ENCODE data around the gene CELF4. TPM values are rescaled to one million over a fixed set of nuclear protein-coding genes. Genes with fewer than 3 reads are reported as not detected.

Gene CELF4
- total RNA-seq, 4 donors from 2014 or later: not detected

DNA sequence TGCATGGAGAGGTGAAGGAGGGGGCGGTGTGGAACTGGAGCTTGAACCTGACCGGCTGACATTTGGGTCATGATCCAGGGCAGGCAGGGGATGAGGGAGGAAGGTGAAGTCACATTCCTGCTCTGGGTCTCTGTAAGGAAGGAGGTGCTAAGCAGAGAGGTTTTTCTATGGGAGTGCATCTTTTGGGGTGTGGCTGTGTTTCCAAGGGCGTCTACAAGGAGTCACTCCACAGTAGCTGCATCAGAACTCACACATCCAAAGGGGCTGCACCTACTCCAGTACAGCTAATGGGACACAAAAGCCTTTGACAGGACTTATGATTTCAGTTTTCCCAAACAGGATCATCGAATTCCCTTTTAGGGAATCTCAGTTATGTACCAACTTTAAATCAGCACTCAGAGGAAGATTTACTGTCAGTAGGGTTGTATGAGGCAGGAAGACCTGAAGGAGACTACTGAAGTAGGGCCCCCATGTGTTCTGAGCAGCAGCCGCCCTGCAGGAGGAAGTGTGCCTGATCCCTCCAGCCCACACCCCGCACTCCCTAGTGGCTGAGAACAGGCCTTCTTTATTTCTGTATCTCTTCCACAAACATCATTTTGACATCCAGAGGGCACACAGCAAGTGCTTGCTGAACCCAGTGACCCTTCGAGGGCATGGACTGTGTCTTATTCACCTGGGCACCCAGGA lies 137.2 kb downstream of the CELF4 start:
- no peaks in the 10 kb centered on the region for H3K36me3 ChIP-seq
- TF ChIP-seq EP300 (IDR thresholded peaks at IDR 0.05) (no peak), POLR2A (IDR thresholded peaks at IDR 0.05) (no peak)
- TF ChIP-seq, protein P1, sequence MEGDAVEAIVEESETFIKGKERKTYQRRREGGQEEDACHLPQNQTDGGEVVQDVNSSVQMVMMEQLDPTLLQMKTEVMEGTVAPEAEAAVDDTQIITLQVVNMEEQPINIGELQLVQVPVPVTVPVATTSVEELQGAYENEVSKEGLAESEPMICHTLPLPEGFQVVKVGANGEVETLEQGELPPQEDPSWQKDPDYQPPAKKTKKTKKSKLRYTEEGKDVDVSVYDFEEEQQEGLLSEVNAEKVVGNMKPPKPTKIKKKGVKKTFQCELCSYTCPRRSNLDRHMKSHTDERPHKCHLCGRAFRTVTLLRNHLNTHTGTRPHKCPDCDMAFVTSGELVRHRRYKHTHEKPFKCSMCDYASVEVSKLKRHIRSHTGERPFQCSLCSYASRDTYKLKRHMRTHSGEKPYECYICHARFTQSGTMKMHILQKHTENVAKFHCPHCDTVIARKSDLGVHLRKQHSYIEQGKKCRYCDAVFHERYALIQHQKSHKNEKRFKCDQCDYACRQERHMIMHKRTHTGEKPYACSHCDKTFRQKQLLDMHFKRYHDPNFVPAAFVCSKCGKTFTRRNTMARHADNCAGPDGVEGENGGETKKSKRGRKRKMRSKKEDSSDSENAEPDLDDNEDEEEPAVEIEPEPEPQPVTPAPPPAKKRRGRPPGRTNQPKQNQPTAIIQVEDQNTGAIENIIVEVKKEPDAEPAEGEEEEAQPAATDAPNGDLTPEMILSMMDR (IDR thresholded peaks at IDR 0.05): no peak
- no peak overlapping the region for H3K4me3 ChIP-seq
- H3K4me1 ChIP-seq: no peaks in the 10 kb centered on the region
- DNase-seq (ENCODE audit: low spot score in 2 of 2): no peak
- H3K9me3 ChIP-seq: no peaks in the 10 kb centered on the region
- WGBS, 2 donors: 65 to 67% methylated on average over 7 of the region's 7 CpGs
- H3K27ac ChIP-seq: no peak overlapping the region
- H3K27me3 ChIP-seq: no peaks in the 10 kb centered on the region

DNA sequence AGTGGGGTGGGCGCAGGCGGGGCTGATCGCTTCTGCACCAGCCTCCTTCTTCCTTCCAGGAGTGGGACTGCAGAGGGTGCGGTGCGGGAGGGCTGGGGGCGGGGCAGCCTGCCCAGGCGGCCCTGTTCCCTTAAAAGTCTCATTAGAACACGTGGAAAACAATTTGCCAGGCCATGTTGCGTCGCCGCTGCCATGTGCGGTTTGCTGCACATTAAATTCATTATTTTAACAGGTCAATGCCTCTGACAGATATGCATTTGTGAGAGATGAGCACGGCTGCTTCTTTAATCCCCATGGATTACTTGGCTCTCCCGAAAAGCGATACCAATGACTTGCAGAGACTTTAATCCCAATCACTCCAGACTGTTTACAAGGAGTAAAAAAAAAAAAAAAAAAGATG lies 139.0 kb downstream of the CELF4 start:
- WGBS, 2 donors: 77 to 87% methylated on average over 15 of the region's 15 CpGs
- TF ChIP-seq EP300 (IDR thresholded peaks at IDR 0.05): no peak
- TF ChIP-seq, protein P1 (IDR thresholded peaks at IDR 0.05): no peak
- TF ChIP-seq POLR2A (IDR thresholded peaks at IDR 0.05): no peak
- Histone ChIP-seq H3K4me3 (no peak overlapping the region), H3K27ac (no peak overlapping the region), H3K27me3 (no peaks in the 10 kb centered on the region), H3K36me3 (no peaks in the 10 kb centered on the region), H3K4me1 (no peaks in the 10 kb centered on the region), H3K9me3 (no peaks in the 10 kb centered on the region)
- no peak for DNase-seq (ENCODE audit: low spot score in 2 of 2)

DNA sequence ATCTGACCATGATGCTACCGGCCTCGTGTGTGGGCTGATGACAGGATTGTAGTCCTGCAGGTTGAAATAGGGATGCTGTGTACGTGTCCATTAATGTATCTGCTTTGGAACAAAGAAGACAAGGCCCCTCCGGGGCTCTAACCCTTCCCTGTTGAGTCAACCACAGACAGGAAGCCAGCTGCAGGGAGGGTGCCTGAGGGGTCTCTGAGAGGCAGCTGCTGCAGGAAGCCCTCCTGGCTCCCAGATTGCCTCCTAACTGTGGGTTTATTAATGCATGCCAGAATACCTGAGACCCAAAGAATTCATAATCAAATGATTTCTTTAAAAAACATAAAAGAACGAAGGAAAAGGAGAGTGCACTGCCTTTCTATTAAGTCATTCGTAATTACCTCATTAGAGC lies 140.4 kb downstream of the CELF4 start:
- WGBS, 2 donors: 69 to 71% methylated on average over 6 of the region's 6 CpGs
- no peaks in the 10 kb centered on the region for H3K36me3 ChIP-seq
- H3K4me1 ChIP-seq: no peaks in the 10 kb centered on the region
- H3K27ac ChIP-seq: no peak overlapping the region
- H3K27me3 ChIP-seq: no peaks in the 10 kb centered on the region
- TF ChIP-seq, protein P1 (IDR thresholded peaks at IDR 0.05): no peak
- TF ChIP-seq POLR2A (IDR thresholded peaks at IDR 0.05): no peak
- no peak for TF ChIP-seq EP300 (IDR thresholded peaks at IDR 0.05)
- H3K4me3 ChIP-seq: no peak overlapping the region
- DNase-seq (ENCODE audit: low spot score in 2 of 2): no peak
- H3K9me3 ChIP-seq: no peaks in the 10 kb centered on the region

DNA sequence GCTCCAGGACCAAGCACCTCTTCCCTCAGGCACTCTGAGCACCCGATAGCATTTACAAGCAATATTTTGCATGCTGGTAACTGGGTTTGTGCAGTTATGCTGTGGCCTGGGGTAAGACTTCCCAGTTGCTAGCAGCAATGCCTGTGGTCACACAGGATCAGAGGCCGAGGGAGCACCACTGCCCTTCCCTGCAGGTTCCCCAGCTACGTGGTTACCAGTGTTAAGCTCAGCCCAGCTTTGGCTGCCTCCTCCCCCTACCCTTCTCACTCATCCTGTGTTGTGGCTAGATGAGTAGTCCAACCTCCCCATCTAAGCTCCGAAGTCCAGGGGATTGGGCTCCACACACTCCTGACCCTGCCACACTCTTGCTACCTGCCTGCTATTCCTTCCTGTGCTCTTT lies 141.1 kb downstream of the CELF4 start:
- Histone ChIP-seq H3K9me3 (no peaks in the 10 kb centered on the region), H3K4me3 (no peak overlapping the region), H3K4me1 (no peaks in the 10 kb centered on the region), H3K27ac (no peak overlapping the region), H3K27me3 (no peaks in the 10 kb centered on the region), H3K36me3 (no peaks in the 10 kb centered on the region)
- TF ChIP-seq POLR2A (IDR thresholded peaks at IDR 0.05) (no peak), EP300 (IDR thresholded peaks at IDR 0.05) (no peak)
- TF ChIP-seq, protein P1 (IDR thresholded peaks at IDR 0.05): no peak
- DNase-seq (ENCODE audit: low spot score in 2 of 2): no peak
- 76 to 81% methylated on average over 4 of the region's 4 CpGs for WGBS, 2 donors

DNA sequence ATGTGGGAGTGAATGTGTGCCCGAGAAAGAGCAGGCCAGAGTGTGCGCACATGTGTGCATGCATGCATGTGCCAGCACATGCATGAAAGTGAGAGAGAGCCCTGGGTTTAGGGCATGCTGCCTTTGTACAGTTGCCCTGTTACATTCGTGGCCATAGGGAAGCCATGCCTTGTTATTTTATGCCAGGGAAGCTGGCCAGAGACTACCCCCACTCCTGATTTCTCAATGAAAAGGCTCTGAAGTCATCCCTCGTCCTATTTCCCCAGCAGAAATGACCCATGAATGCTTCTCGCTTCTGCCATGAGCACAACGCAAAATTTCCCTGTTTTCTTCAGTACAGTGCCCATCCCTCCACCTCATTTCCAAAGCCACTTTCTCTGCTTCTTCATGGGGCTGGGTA lies 143.0 kb downstream of the CELF4 start:
- H3K27me3 ChIP-seq: no peaks in the 10 kb centered on the region
- no peak for DNase-seq (ENCODE audit: low spot score in 2 of 2)
- no peak overlapping the region for H3K27ac ChIP-seq
- no peaks in the 10 kb centered on the region for H3K4me1 ChIP-seq
- WGBS, 2 donors: 54 to 62% methylated on average over 6 of the region's 6 CpGs
- no peak overlapping the region for H3K4me3 ChIP-seq
- H3K36me3 ChIP-seq: no peaks in the 10 kb centered on the region
- TF ChIP-seq EP300 (IDR thresholded peaks at IDR 0.05) (no peak), POLR2A (IDR thresholded peaks at IDR 0.05) (no peak)
- TF ChIP-seq, protein P1 (IDR thresholded peaks at IDR 0.05): no peak
- no peaks in the 10 kb centered on the region for H3K9me3 ChIP-seq
